Natural killer cell (primary cell): ENCODE results near the gene SRP14. TPM values are rescaled to one million over a fixed set of nuclear protein-coding genes. Genes with fewer than 3 reads are reported as not detected.

Experiments
- ATAC-seq, 3 donors: fragments of 150-1000 bp in 2 of 3; fragments of 200-7000 bp in 1 of 3; cut with Tn5 transposase; 1 replicate in 1 of 3; 2 replicates in 2 of 3; pipeline ENCODE4 v1.10.0; 2021; ENCODE audit warnings: mild to moderate bottlenecking in 2 of 3, moderate library complexity in 2 of 3
- DNase-seq, 2 donors: peaks; one replicate each; pipeline versions ENCODE4 v3.0.0 to v3.0.0-alpha.2; 2013 to 2021; ENCODE audit warnings: mixed read lengths in 1 of 2
- H3K27ac ChIP-seq: one replicate; pipeline ENCODE4 v1.5.1; 2013; ENCODE audit warnings: mild to moderate bottlenecking, low read length
- H3K27me3 ChIP-seq: one replicate; pipeline ENCODE4 v1.6.1; 2013; ENCODE audit warnings: low read length; ENCODE audit not compliant: control insufficient read depth, insufficient read depth
- H3K36me3 ChIP-seq: one replicate; pipeline ENCODE4 v1.6.1; 2013; ENCODE audit warnings: low read length; ENCODE audit not compliant: control insufficient read depth, insufficient read depth
- H3K4me1 ChIP-seq: one replicate; pipeline ENCODE4 v1.6.1; 2013; ENCODE audit warnings: low read length; ENCODE audit not compliant: control insufficient read depth, insufficient read depth
- H3K4me3 ChIP-seq: one replicate; pipeline ENCODE4 v1.5.1; 2013; ENCODE audit warnings: low read length
- H3K9me3 ChIP-seq: one replicate; pipeline ENCODE4 v1.6.1; 2013; ENCODE audit warnings: low read length; ENCODE audit not compliant: control insufficient read depth, insufficient read depth
- H3K27ac Mint-ChIP-seq, 2 donors: one replicate each; pipeline ENCODE4 v1.8.0; 2022; ENCODE audit warnings: mild to moderate bottlenecking in 2 of 2, mixed read lengths in 2 of 2, moderate library complexity in 1 of 2
- H3K27me3 Mint-ChIP-seq, 2 donors: one replicate each; pipeline ENCODE4 v1.8.0; 2022; ENCODE audit warnings: low read depth in 2 of 2, mixed read lengths in 2 of 2
- H3K36me3 Mint-ChIP-seq: one replicate; pipeline ENCODE4 v1.8.0; 2022; ENCODE audit warnings: mixed read lengths
- H3K4me1 Mint-ChIP-seq, 2 donors: one replicate each; pipeline ENCODE4 v1.8.0; 2022; ENCODE audit warnings: mixed read lengths in 2 of 2
- H3K4me3 Mint-ChIP-seq: one replicate; pipeline ENCODE4 v1.8.0; 2022; ENCODE audit warnings: mild to moderate bottlenecking, moderate library complexity, mixed read lengths
- H3K9me3 Mint-ChIP-seq, 2 donors: one replicate each; pipeline ENCODE4 v1.8.0; 2022; ENCODE audit warnings: mixed read lengths in 2 of 2
- WGBS: methylation state at CpG from one replicate; pipeline ENCODE4 v1.1.7; 2013; ENCODE audit warnings: missing lambda C conversion rate; ENCODE audit not compliant: insufficient coverage; 5-methylcytosine and 5-hydroxymethylcytosine counted together
- intact Hi-C: fragments of 100-400 bp; cut with micrococcal nuclease; formaldehyde crosslinking; loops from one replicate; pipeline ENCODE4 v1.14.2; 2022
- total RNA-seq, 4 donors: library from RNA; stranded (reverse); fragments of 120-200 nt in 1 of 4; gene quantifications; one replicate each; pipeline versions ENCODE4 v1.2.3 to v1.2.4, GENCODE V29; 2013 to 2022
- TF ChIP-seq, protein P1 (sequence below): fragments of 200-600 bp; IDR thresholded peaks from one replicate; pipeline ENCODE4 v1.8.0; 2022; ENCODE audit warnings: antibody characterized with exemption

The SRP14 gene
- total RNA-seq, 3 donors from 2014 or later (not counting 1 experiment from before 2014, with no cell fraction given), result 126 to 143 (median 127) TPM

DNA sequence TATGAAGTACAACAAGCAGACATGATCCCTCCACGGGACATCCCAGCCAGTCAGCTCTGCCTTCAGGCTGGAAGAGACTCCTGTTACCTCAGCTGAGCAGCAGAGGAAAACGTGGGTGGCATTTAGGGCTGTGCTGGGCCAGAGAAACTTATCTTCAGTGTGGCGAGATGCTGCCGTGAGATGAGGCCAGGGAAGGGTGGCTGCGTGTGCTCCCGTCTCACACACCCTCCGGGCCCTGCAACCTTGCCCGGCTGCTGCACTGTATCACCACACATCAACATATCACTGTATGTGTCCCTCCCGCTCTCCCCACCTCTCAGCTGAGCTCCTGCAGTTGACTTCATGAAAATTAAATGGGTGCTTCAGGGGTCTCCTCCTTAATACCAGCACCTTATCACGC lies 46.3 kb upstream of the SRP14 start:
- Mint-ChIP-seq H3K27me3 (peaks cover 20 to 35% of the 10 kb centered on the region in 2 donors), H3K4me1 (peaks cover 7 to 11% of the 10 kb centered on the region in 2 donors), H3K36me3 (no peaks in the 10 kb centered on the region), H3K9me3 (no peaks in the 10 kb centered on the region), H3K27ac (no peak overlapping the region), H3K4me3 (no peak overlapping the region)
- no peaks in the 10 kb centered on the region for H3K9me3 ChIP-seq
- peaks cover 21% of the 10 kb centered on the region for H3K4me1 ChIP-seq
- no peaks in the 10 kb centered on the region for H3K36me3 ChIP-seq
- no peak overlapping the region for H3K27ac ChIP-seq
- no peak overlapping the region for H3K4me3 ChIP-seq
- DNase-seq (no peak), ATAC-seq (no peak)
- peaks cover 6% of the 10 kb centered on the region for H3K27me3 ChIP-seq
- TF ChIP-seq, protein P1, sequence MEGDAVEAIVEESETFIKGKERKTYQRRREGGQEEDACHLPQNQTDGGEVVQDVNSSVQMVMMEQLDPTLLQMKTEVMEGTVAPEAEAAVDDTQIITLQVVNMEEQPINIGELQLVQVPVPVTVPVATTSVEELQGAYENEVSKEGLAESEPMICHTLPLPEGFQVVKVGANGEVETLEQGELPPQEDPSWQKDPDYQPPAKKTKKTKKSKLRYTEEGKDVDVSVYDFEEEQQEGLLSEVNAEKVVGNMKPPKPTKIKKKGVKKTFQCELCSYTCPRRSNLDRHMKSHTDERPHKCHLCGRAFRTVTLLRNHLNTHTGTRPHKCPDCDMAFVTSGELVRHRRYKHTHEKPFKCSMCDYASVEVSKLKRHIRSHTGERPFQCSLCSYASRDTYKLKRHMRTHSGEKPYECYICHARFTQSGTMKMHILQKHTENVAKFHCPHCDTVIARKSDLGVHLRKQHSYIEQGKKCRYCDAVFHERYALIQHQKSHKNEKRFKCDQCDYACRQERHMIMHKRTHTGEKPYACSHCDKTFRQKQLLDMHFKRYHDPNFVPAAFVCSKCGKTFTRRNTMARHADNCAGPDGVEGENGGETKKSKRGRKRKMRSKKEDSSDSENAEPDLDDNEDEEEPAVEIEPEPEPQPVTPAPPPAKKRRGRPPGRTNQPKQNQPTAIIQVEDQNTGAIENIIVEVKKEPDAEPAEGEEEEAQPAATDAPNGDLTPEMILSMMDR, result no peak
- whole genome bisulfite sequencing, result 68% methylated on average over 9 of the region's 10 CpGs
- intact Hi-C loops, result no loop called here

- Mint-ChIP-seq H3K9me3 (no peaks in the 10 kb centered on the region), H3K4me1 (peaks cover 7 to 11% of the 10 kb centered on the region in 2 donors), H3K36me3 (no peaks in the 10 kb centered on the region), H3K4me3 (no peak overlapping the region), H3K27ac (no peak overlapping the region), H3K27me3 (peaks cover 20 to 37% of the 10 kb centered on the region in 2 donors)
- DNase-seq, result no peak
- H3K27ac ChIP-seq, result no peak overlapping the region
- no peak for ATAC-seq
- WGBS, result 87% methylated on average over 7 of the region's 9 CpGs
- no peaks in the 10 kb centered on the region for H3K9me3 ChIP-seq
- H3K36me3 ChIP-seq, result no peaks in the 10 kb centered on the region
- H3K27me3 ChIP-seq, result peaks cover 6% of the 10 kb centered on the region
- peaks cover 21% of the 10 kb centered on the region for H3K4me1 ChIP-seq
- intact Hi-C loops, result no loop called here
- TF ChIP-seq, protein P1, result no peak
- no peak overlapping the region for H3K4me3 ChIP-seq
These were observed 45.7 kb upstream of the SRP14 start for GRCh38 chr15:40084650-40085049.

- H3K27me3 ChIP-seq, result peaks cover 6% of the 10 kb centered on the region
- Mint-ChIP-seq H3K9me3 (no peaks in the 10 kb centered on the region), H3K27ac (no peak overlapping the region), H3K4me1 (peaks cover 7 to 11% of the 10 kb centered on the region in 2 donors), H3K4me3 (no peak overlapping the region), H3K27me3 (peaks cover 20 to 43% of the 10 kb centered on the region in 2 donors), H3K36me3 (no peaks in the 10 kb centered on the region)
- TF ChIP-seq, protein P1, result no peak
- ATAC-seq, result peak in 1 of 3 donors; percentile 7
- H3K4me1 ChIP-seq, result peaks cover 21% of the 10 kb centered on the region
- H3K27ac ChIP-seq, result peak overlapping the region; percentile 28
- no peaks in the 10 kb centered on the region for H3K9me3 ChIP-seq
- H3K36me3 ChIP-seq, result no peaks in the 10 kb centered on the region
- intact Hi-C loops, result no loop called here
- peak in 1 of 2 donors; percentile 23 for DNase-seq
- 55% methylated on average over 11 of the region's 12 CpGs for WGBS
- H3K4me3 ChIP-seq, result no peak overlapping the region
These were observed 43.4 kb upstream of the SRP14 start for GRCh38 chr15:40082195-40082883.
